Anterior cingulate cortex (tissue), 58 donors: Measurements from ENCODE around the gene MORN1.

ENCODE experiments used
- DNase-seq, 58 donors: peaks; one replicate each; lab custom pipeline; 2025; lab: John Stamatoyannopoulos, UW

Gene MORN1

GRCh38 chr1:2354511-2355372 is 36.6 kb downstream of the MORN1 start:
- DNase-seq, result no peak

DNA sequence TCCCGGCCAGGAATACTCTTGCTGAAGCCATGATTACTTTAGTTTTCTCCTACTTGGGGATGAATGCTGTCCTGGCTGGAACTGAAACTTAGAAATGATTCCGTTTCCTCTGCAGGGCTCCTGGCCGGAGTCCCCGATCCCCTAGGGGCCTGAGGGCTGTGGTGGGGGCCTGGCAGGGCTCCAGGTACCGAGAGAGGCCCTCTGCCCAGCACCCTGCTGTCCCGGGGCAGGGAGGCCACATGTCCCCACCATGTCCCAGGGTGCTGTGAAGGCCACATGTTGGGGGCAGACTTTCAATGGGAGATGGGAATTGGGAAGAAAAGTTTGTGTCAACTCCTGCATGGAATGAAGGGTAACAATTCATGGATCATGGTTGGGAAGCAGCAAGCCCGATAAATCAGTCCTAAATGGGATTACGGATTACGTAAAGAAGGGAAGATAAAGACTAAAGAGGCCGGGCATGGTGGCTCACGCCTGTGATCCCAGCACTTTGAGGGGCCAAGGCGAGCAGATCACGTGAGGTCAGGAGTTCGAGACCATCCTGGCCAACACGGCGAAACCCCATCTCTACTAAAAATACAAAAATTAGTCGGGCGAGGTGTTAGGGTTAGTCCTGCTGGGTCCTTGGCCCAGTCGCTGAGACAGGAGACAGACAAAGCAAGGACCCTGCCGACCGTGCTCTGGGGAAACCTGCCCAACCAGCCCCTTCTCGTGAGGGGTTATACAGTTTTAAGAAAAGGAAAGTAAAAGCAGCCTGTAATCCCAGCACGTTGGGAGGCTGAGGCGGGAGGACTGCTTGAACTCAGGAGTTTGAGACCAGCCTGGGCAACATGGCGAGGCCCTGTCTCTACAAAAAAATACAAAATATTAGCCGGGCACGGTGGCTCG is 37.6 kb downstream of the MORN1 start:
- no peak for DNase-seq

DNA sequence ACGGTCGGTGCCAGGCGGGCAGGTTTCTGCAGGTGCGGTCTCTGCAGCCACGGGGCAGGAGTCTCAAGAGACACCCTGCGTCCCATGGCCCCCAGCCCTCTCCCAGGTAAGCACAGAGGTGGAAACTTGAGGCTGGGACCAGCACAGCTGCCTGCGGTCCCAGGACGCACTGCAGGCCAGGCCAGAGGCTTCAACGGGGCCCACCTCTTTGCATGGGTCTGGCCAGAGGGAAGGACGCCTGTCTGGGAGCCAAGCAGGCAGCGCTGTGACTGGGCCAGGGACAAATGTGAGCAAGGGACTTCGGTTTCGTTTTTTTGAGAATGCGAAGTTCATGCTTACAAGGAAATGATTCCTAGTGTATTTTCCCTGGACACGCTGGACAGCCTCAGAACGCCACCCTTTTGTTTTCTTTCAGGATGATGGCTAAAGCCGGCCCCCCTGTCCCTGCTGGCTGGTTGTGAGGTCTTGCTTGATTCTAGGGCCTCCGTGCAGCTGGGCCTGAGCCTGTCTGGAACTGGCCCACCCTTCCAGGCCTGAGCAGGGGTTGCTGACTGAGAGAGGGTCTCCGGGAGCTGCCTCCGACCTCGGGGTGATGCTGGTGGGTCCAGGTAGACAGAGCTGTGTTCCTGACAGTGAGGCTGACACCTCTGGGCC is 38.3 kb downstream of the MORN1 start:
- DNase-seq, result no peak

DNA sequence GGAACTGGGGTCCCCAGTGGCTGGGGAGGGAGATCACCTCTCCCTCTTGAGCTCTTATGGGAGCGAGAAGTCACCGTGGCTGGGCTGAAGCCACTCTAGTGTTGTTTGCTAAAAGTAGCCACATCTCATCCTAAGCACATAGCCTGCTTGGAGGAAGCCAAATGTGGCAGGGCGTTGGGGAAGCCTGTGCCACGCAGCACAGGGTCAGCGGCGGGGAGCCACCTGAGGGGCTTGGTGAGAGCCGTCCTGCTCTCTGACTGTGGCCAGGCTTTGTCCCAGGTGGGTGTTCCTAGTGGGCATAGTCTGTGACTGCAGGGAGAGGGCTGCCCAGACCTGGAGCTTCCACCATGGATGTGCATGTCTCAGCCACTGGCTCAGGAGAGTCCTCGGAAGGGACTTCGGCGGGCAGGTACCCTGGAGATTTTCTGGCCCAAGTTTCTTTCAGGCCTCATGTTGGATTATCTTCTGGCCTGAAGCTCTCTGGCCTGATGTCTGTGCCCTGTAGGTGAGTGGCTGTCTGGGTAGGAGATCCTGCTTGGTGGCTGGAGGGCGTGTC is 38.9 kb downstream of the MORN1 start:
- no peak for DNase-seq

GRCh38 chr1:2351723-2352122 is 39.6 kb downstream of the MORN1 start:
- DNase-seq, result no peak

GRCh38 chr1:2350911-2351655 is 40.3 kb downstream of the MORN1 start:
- no peak for DNase-seq

GRCh38 chr1:2350501-2350900 is 40.9 kb downstream of the MORN1 start:
- no peak for DNase-seq

GRCh38 chr1:2349806-2350205 is 41.5 kb downstream of the MORN1 start:
- peak in 1 of 58 donors; percentile 0 for DNase-seq

DNA sequence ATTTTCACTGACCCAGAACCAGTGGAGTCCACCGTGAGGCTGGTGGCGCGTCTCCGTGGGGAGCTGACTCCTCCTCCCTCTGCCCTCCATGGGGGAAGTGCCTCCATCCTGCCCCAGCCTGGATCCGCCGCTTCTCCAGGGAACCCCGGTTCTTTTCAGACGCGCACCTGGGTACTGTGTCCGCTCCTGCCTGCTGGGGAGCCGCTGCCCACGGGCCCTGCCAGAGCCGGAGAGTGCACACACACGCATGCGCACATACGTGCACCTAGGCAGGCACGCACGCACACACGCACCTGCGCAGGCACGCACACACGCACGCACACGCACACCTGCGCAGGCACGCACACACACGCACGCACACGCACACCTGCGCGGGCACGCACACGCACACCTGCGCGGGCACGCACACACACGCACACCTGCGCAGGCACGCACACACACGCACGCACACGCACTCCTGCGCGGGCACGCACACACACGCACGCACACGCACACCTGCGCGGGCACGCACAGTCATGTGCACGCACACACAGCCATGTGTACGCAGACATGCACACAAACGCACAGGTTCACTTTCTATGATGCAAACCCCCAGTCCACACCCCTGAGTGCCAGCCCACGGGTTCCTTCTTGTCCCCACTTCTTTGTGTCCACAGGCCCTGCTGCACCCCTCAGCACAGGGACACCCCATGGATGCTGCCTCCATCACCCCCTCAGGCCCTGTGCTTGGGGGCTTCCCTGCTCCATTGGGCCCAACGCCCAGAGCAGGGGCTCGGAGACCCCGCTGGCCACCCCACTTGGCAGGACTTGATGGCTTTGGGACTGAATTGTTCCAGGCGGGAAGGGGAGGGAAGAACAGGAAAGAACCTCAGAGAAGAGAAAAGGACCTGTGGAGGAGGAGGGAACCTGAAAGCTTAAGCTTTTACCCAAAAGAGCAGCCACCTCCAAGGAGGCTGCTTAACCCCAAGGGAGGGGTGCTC is 42.7 kb downstream of the MORN1 start:
- DNase-seq, result no peak

DNA sequence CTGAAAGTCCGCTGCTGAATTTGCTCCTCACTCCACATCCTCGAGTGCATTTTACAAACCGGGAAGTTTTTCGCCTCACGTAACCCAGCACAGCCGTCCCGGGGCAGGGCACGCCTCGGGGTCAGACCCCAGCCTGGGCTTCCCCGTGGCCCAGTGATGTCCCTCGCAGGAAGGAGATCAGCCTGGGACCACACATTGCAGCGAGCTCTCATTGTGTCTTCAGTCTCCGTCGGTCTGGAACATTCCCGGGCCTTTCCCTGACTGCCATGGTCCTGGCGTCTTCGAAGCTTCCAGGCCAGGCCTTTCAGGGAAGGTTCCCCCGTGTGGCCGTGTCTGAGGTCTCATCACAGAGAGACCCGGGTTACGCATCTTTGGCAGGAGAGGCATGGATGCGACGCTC is 43.5 kb downstream of the MORN1 start:
- no peak for DNase-seq

DNA sequence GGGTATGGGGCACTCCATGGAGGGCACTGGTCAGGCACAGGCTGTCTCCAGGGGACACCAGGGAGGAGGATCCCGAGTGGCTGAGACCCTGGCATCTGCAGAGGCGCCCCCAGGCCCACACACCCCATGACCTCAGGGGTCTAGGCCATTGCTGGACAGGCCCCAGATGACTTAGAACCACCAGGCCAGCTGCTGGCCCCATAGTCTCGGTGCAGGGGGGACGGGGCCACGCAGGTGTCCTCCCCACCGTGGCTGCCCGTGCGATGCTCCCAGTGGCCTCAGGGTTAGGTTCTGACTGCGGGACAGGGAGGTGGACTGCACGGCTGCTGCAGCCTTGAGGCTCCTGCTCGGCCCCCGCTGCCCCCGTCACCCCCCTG is 44.0 kb downstream of the MORN1 start:
- no peak for DNase-seq

DNA sequence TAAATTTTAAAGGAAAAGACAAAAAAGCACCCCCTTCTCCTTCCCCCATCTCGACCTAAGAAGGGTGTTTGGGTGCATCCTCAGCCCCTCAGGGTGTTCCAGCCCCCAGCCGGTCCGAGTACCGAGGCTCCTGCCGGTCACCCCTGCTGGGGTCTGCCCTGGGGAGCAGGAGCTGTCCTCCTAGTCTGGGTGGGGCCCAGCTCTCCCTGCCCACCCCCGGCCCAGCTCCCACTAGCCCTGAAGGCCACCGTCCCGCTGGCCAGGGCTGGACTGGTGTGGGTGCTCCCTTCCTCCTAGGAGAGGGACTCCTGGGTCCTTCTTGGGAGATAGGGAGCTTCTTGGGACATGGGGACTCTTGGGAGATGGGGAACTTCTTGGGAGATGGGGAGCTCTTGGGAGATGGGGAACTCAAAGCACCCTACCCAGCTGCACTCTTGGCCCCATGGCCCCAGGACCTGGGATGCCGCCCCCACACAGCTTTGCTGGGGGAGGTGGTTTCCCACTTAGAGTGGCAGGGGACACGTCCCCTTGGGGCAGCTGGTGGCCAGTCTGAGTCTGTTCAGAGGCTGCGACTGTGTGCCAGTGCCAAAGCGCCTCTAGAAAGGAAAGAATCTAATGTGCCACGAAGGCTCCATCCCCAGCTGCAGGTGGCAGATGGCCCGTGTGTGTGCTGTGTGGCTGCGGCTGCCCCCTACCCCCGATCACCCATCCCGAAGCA is 44.5 kb downstream of the MORN1 start:
- no peak for DNase-seq

DNA sequence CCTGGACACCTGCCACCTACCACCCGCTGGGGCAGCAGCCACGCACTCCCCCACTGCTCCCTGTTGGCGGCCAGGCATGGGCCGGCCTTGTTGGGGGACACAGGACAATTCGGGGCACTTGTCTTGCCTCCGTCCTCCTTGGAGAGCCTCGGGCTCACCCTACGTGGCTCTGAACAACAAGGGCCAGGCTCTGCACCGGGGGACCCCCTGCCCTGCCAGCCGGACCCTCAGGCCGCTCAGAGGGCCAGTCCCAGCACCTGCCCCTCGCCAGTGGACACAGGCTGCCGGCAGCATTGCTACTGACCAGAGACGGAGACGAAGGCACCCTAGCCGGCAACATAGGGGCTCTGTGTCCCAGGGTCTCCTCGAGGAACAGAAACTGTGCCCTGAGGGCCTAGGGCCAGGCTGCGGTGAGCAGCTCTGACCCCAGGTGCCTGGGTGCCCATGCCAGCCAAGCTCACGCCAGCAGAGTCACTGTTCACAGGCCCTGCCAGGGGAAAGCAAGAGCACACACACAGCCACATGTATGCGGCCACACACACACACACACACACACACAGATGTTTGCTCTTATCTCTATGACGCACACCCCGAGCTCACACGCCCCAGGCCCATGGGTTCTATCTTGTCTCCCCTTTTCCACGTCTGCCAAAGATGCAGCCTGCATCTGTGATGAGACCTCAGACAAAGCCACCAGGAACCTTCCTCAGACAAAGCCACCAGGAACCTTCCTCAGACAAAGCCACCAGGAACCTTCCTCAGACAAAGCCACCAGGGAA is 45.9 kb downstream of the MORN1 start:
- no peak for DNase-seq

DNA sequence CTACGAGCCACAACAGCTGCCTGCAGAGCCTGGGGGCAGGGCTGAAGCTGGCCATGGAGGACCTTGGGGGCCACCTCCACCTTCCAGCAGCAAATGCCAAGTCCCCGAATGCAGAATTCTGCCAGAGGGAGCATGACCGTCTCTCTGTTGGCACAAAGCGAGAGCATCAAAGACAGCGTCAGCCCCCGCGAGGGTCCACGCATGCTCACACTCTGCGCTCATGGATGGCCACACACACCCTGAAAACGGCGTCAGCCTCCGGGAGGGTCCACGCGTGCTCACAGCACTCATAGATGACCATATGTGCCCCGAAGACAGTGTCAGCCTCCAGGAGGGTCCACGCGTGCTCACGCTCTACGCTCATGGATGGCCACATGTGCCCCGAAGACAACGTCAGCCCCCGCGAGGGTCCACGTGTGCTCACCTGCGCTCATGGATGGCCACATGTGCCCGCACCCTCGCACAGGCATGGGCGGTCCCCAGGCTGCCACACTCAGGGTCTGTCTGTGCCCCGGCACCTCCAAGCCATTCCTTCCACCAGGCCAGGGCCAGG is 46.5 kb downstream of the MORN1 start:
- DNase-seq, result no peak

DNA sequence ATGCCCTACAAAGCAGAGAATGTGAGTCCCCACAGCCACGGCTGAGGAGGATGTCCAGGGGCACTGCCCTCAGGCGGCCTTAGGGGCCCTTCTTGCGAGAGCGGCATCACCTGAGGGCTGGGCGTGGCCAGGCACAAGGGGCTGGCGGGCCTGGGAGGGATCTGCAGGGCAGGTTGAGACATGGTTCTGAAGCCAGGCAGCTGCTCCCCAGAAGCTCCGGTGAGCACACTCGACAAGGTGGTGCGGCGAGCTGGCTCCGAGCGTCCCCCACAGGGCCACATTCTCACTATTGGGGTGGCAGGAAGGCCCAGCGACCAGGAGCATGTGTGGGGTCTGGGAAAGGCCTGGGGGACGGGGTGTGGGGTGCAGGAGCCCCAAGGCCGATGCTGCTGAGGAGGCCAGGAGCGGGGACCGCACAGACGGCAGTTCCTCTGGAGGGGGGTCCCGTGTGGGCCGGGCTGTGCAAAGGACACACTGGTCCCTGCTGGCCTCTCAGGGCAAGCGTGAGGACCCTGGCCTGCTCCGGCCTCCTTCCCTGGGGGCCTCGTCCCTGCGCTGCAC is 47.2 kb downstream of the MORN1 start:
- no peak for DNase-seq

GRCh38 chr1:2343023-2343935 is 48.1 kb downstream of the MORN1 start:
- DNase-seq, result peak in 5 of 58 donors; percentile 3 to 17 (median 12)
